DOHH2 (cell line): ENCODE data around the gene TRIM14.

ENCODE experiments used
- H3F3A ChIP-seq: fragments of 200-600 bp; sonication (generic), shearing (Covaris generic); 2 replicates; pipeline ENCODE4 v1.6.0; 2016; ENCODE audit warnings: antibody characterized with exemption, mild to moderate bottlenecking; ENCODE audit not compliant: control insufficient read depth, insufficient read depth
- H3K27ac ChIP-seq: fragments of 200-600 bp; sonication (generic); 2 replicates; pipeline ENCODE4 v1.5.1; 2014; ENCODE audit warnings: low read depth, mild to moderate bottlenecking, low read length, moderate library complexity
- H3K27me3 ChIP-seq: fragments of 200-600 bp; sonication (generic); 2 replicates; pipeline ENCODE4 v1.6.1; 2014; ENCODE audit warnings: mild to moderate bottlenecking, low read length, mixed read lengths; ENCODE audit not compliant: control insufficient read depth
- H3K36me3 ChIP-seq: fragments of 200-600 bp; sonication (generic); 2 replicates; pipeline ENCODE4 v1.6.1; 2014; ENCODE audit warnings: mild to moderate bottlenecking, low read length, moderate library complexity, mixed read lengths; ENCODE audit not compliant: control insufficient read depth
- H3K4me1 ChIP-seq: fragments of 200-600 bp; sonication (generic); 2 replicates; pipeline ENCODE4 v1.6.1; 2014; ENCODE audit warnings: mild to moderate bottlenecking, low read length, mixed read lengths; ENCODE audit not compliant: control insufficient read depth
- H3K4me2 ChIP-seq: fragments of 200-600 bp; sonication (generic); 2 replicates; pipeline ENCODE4 v1.6.0; 2014; ENCODE audit warnings: mild to moderate bottlenecking, low read length, moderate library complexity
- H3K4me3 ChIP-seq: fragments of 200-600 bp; sonication (generic); 2 replicates; pipeline ENCODE4 v1.5.1; 2014; ENCODE audit warnings: mild to moderate bottlenecking, low read length, mixed read lengths
- H3K79me2 ChIP-seq: fragments of 200-600 bp; sonication (generic); 2 replicates; pipeline ENCODE4 v1.6.1; 2014; ENCODE audit warnings: mild to moderate bottlenecking, low read length, mixed read lengths; ENCODE audit not compliant: control insufficient read depth
- H3K9me2 ChIP-seq: fragments of 200-600 bp; sonication (generic); replicated peaks from 2 replicates; pipeline ENCODE4 v1.6.1; 2014; ENCODE audit warnings: mild to moderate bottlenecking, low read length, mixed read lengths; ENCODE audit not compliant: control insufficient read depth
- H3K9me3 ChIP-seq: fragments of 200-600 bp; sonication (generic); 2 replicates; pipeline ENCODE4 v1.6.1; 2014; ENCODE audit warnings: antibody characterized with exemption, low read length, mixed read lengths; ENCODE audit not compliant: control insufficient read depth, insufficient read depth
- H4K20me1 ChIP-seq: fragments of 200-600 bp; sonication (generic); 2 replicates; pipeline ENCODE4 v1.6.0; 2014; ENCODE audit warnings: low read depth, mild to moderate bottlenecking, antibody characterized with exemption, low read length, moderate library complexity; ENCODE audit not compliant: control insufficient read depth, insufficient read depth
- EZH2phosphoT487 ChIP-seq: fragments of 200-600 bp; sonication (generic); IDR thresholded peaks from 2 replicates; pipeline ENCODE4 v1.6.1; 2017; ENCODE audit warnings: borderline replicate concordance, mild to moderate bottlenecking, antibody characterized with exemption, low read length, moderate library complexity, mixed read lengths
- TF ChIP-seq, protein P1 (sequence below): fragments of 200-600 bp; sonication (generic); IDR thresholded peaks from one replicate; pipeline ENCODE4 v1.5.1; 2014; ENCODE audit warnings: antibody characterized with exemption, mild to moderate bottlenecking, low read depth, low read length; ENCODE audit not compliant: poor library complexity, severe bottlenecking

The TRIM14 gene

DNA sequence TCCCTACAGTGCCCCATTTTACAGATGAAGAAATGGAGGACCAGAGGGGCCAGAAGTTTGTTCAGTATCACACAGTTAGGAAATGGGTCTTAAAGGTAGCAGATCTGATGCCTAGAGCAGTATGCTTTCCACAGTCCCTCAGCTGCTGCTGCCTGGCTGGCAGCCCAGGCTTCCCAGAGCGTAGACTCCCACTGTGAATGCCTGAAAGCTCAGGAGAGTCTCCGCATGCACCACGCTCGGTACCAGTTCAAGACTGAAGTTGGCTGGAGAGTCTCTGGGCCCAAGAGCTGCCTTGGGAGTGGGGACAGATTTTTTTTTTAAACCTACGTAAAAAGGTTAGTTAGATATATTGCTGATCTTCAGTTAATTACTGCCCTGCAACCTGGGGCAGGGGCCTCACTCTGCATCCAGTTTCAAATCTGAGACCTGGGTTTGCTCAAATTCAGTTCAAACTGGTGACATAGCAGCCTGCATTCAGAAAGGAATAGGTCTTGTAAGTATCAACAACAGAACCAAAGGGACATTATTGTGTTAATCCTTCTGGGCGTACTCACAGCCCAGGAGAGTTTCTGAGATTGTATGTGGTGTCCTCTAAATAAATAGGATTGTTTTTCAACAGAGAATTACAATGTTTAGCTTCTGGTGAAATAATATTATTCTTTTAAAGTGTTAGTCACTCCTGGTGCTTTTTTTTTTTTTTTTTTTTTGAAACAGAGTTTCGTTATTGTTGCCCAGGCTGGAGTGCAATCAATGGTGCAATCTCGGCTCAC, 54.2 kb downstream of the TRIM14 start:
- Histone ChIP-seq H3K4me2 (no peak overlapping the region), H3K9me2 (no peaks in the 10 kb centered on the region), H3K27me3 (no peaks in the 10 kb centered on the region), H3K4me3 (no peak overlapping the region), H4K20me1 (0 out of 2 replicates have a peak, but pooled peaks cover 3% of the 10 kb centered on the region), H3K9me3 (no peaks in the 10 kb centered on the region), H3K27ac (no peak overlapping the region), H3K79me2 (peaks cover 50% of the 10 kb centered on the region), H3K36me3 (peaks cover 73% of the 10 kb centered on the region), H3K4me1 (no peaks in the 10 kb centered on the region), H3F3A (no peaks in the 10 kb centered on the region; the same call in 1 of the 2 replicates)
- no peak for TF ChIP-seq EZH2phosphoT487
- TF ChIP-seq, protein P1, sequence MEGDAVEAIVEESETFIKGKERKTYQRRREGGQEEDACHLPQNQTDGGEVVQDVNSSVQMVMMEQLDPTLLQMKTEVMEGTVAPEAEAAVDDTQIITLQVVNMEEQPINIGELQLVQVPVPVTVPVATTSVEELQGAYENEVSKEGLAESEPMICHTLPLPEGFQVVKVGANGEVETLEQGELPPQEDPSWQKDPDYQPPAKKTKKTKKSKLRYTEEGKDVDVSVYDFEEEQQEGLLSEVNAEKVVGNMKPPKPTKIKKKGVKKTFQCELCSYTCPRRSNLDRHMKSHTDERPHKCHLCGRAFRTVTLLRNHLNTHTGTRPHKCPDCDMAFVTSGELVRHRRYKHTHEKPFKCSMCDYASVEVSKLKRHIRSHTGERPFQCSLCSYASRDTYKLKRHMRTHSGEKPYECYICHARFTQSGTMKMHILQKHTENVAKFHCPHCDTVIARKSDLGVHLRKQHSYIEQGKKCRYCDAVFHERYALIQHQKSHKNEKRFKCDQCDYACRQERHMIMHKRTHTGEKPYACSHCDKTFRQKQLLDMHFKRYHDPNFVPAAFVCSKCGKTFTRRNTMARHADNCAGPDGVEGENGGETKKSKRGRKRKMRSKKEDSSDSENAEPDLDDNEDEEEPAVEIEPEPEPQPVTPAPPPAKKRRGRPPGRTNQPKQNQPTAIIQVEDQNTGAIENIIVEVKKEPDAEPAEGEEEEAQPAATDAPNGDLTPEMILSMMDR: no peak

DNA sequence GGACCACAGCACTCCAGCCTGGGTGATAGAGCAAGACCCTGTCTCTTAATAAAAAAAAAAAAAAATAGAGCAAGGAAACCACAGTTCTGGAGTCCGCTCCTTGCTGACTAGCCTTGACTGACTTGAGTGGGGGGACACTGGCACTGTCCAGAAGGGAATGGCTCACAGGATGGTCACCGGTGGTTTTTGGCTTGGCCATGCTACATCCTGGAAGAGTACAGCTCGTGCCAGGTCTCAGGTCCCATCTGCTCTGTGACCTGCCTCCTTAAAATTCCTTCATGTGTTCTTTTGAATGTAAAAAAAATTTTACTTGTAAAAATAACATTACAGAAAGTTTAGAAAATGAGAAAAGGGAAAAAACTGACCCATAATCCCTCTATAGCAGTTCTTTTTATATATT, 56.9 kb downstream of the TRIM14 start:
- no peaks in the 10 kb centered on the region for H3K9me2 ChIP-seq
- no peaks in the 10 kb centered on the region; the same call in 1 of the 2 replicates for H3F3A ChIP-seq
- H3K4me3 ChIP-seq: no peak overlapping the region
- no peaks in the 10 kb centered on the region for H3K9me3 ChIP-seq
- peaks cover 65% of the 10 kb centered on the region for H3K36me3 ChIP-seq
- no peak for TF ChIP-seq EZH2phosphoT487
- TF ChIP-seq, protein P1: no peak
- peaks cover 13% of the 10 kb centered on the region for H3K4me1 ChIP-seq
- H3K4me2 ChIP-seq: no peak overlapping the region
- H3K79me2 ChIP-seq: peaks cover 54% of the 10 kb centered on the region
- H3K27me3 ChIP-seq: no peaks in the 10 kb centered on the region
- H3K27ac ChIP-seq: no peak overlapping the region
- no peaks in the 10 kb centered on the region; the same call in 1 of the 2 replicates for H4K20me1 ChIP-seq

DNA sequence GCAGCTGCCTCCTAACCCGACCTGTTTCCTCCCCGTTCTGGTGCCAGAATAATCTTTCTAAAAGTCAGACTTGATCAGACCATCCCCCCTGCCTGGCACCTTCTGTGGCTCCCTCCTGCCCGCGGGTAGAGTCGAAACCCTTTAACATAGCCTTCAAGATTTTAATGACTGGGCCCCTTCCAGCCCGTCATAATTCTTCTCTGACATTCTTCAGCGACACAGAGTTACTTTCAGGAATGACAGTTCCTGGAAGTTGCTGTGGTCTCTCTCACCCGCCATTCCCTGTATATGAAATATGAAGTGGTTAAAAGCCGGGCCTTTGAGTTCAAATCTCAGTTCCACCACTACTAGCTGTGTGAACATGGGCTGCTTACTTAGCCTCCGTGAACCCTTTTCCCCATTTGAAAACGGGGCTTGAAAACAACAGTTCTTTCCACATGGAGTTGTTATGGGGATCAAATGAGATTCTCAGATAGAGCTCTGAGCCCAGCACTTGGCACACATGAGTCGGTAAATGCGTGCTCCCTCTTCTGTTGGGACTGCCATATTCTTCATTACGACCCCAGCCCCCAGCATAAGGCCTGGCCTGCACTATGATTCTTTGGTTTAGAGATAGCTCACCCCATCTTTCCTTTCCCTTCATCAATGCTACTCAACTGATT, 61.8 kb downstream of the TRIM14 start:
- peak overlapping the region; percentile 75 for H3K4me3 ChIP-seq
- TF ChIP-seq, protein P1: no peak
- no peak for TF ChIP-seq EZH2phosphoT487
- H4K20me1 ChIP-seq: no peaks in the 10 kb centered on the region; the same call in 1 of the 2 replicates
- H3K27me3 ChIP-seq: no peaks in the 10 kb centered on the region
- H3K79me2 ChIP-seq: peaks cover 74% of the 10 kb centered on the region
- H3K4me2 ChIP-seq: peak overlapping the region; percentile 99
- H3K4me1 ChIP-seq: peaks cover 34% of the 10 kb centered on the region
- H3K36me3 ChIP-seq: peaks cover 51% of the 10 kb centered on the region
- H3K9me2 ChIP-seq: no peaks in the 10 kb centered on the region
- no peaks in the 10 kb centered on the region for H3K9me3 ChIP-seq
- peaks cover 33% of the 10 kb centered on the region for H3F3A ChIP-seq
- H3K27ac ChIP-seq: peak overlapping the region; percentile 27; the same call in 1 of the 2 replicates
